Fibroblast of lung (primary cell): ENCODE data around the gene KRT4. TPM values are rescaled to one million over a fixed set of nuclear protein-coding genes. Genes with fewer than 3 reads are reported as not detected.

Experiments used
- DNase-seq, 2 donors: peaks; one replicate each; pipeline versions ENCODE4 v3.0.0 to v3.0.0-alpha.2; 2010; ENCODE audit warnings: low read depth in 2 of 2
- H2AFZ ChIP-seq: 2 replicates; pipeline ENCODE4 v1.5.1; 2012; ENCODE audit warnings: low read length, control low read depth, inconsistent platforms
- H3K27ac ChIP-seq: 2 replicates; pipeline ENCODE4 v1.5.1; 2011; ENCODE audit warnings: low read length, control low read depth; ENCODE audit not compliant: insufficient read depth
- H3K27me3 ChIP-seq: 2 replicates; pipeline ENCODE4 v1.5.1; 2011; ENCODE audit warnings: mild to moderate bottlenecking, low read length; ENCODE audit not compliant: control insufficient read depth, insufficient read depth
- H3K36me3 ChIP-seq: 2 replicates; pipeline ENCODE4 v1.5.1; 2011; ENCODE audit warnings: low read length; ENCODE audit not compliant: control insufficient read depth, insufficient read depth
- H3K4me1 ChIP-seq: 2 replicates; pipeline ENCODE4 v1.5.1; 2011; ENCODE audit warnings: low read length; ENCODE audit not compliant: control insufficient read depth, insufficient read depth; ENCODE audit errors: extremely low read depth
- H3K4me2 ChIP-seq: 2 replicates; pipeline ENCODE4 v1.5.1; 2011; ENCODE audit warnings: low read length, control low read depth; ENCODE audit not compliant: insufficient read depth; ENCODE audit errors: extremely low read depth
- H3K4me3 ChIP-seq, 4 experiments: fragments of 200-600 bp in 1 of 4; sonication (generic) in 1 of 4; replicated peaks in 1 of 4; 2 replicates each; pipeline ENCODE4 v1.5.1; 2011 to 2016; ENCODE audit warnings: low read length in 4 of 4, low read depth in 3 of 4, mild to moderate bottlenecking in 3 of 4, control low read depth in 2 of 4, inconsistent platforms in 1 of 4, mixed read lengths in 1 of 4; ENCODE audit not compliant: insufficient read depth in 1 of 4; ENCODE audit errors: control extremely low read depth in 1 of 4
- H3K79me2 ChIP-seq: 2 replicates; pipeline ENCODE4 v1.5.1; 2012; ENCODE audit warnings: mild to moderate bottlenecking, low read length, inconsistent platforms; ENCODE audit not compliant: control insufficient read depth, insufficient read depth
- H3K9ac ChIP-seq: 2 replicates; pipeline ENCODE4 v1.5.1; 2011; ENCODE audit warnings: mild to moderate bottlenecking, low read length, control low read depth; ENCODE audit not compliant: insufficient read depth
- H3K9me3 ChIP-seq: 2 replicates; pipeline ENCODE4 v1.5.1; 2012; ENCODE audit warnings: low read depth, low read length; ENCODE audit not compliant: control insufficient read depth, insufficient read depth
- H4K20me1 ChIP-seq: 2 replicates; pipeline ENCODE4 v1.5.1; 2011; ENCODE audit warnings: low read length; ENCODE audit not compliant: control insufficient read depth, insufficient read depth; ENCODE audit errors: extremely low read depth
- CTCF ChIP-seq, 2 donors: IDR thresholded peaks in 1 of 2; conservative IDR thresholded peaks in 1 of 2; 1 replicate in 1 of 2; 2 replicates in 1 of 2; pipeline ENCODE4 v1.5.1; 2011 to 2012; ENCODE audit warnings: low read length in 2 of 2, control low read depth in 1 of 2, inconsistent platforms in 1 of 2, low read depth in 1 of 2, mild to moderate bottlenecking in 1 of 2
- EZH2 ChIP-seq: IDR thresholded peaks from 2 replicates; pipeline ENCODE4 v1.5.1; 2012; ENCODE audit warnings: low read length, control low read depth, mild to moderate bottlenecking; ENCODE audit errors: missing control alignments
- polyA plus RNA-seq, 2 donors: library from polyadenylated mRNA; depleted of rRNA in 1 of 2; stranded (reverse) in 1 of 2; unstranded in 1 of 2; fragments of >200 nt; gene quantifications; 2 replicates each; pipeline ENCODE4 v1.2.1, GENCODE V29; 2011 to 2012; ENCODE audit warnings: missing spikeins in 1 of 2
- total RNA-seq: library from RNA; depleted of rRNA; stranded (reverse); fragments of >200 nt; gene quantifications from 2 replicates; pipeline ENCODE4 v1.2.1, GENCODE V29; 2014

The KRT4 gene
- total and polyA plus RNA-seq, 2 donors (not counting 1 experiment from before 2014, with no cell fraction given), result under 0.01 to 0.23 TPM

GRCh38 chr12:52809166-52809565, 4.8 kb downstream of the KRT4 start:
- peaks cover 4% of the 10 kb centered on the region for H3K27me3 ChIP-seq

GRCh38 chr12:52808573-52809160, 5.2 kb downstream of the KRT4 start:
- no peaks in the 10 kb centered on the region for H3K36me3 ChIP-seq
- no peak overlapping the region for H2AFZ ChIP-seq
- H3K4me2 ChIP-seq, result no peak overlapping the region
- no peak overlapping the region for H3K9ac ChIP-seq
- no peak for DNase-seq
- H4K20me1 ChIP-seq, result no peaks in the 10 kb centered on the region
- no peak for TF ChIP-seq EZH2
- no peak for TF ChIP-seq CTCF (conservative IDR thresholded peaks at IDR 0.05 in 1 of 2, IDR thresholded peaks at IDR 0.05 in 1 of 2; ENCODE audit: low read depth in 1 of 2, low read length in 2 of 2)
- H3K9me3 ChIP-seq, result no peaks in the 10 kb centered on the region
- no peaks in the 10 kb centered on the region for H3K79me2 ChIP-seq
- no peak overlapping the region for H3K4me3 ChIP-seq
- no peak overlapping the region for H3K27ac ChIP-seq
- H3K27me3 ChIP-seq, result peaks cover 4% of the 10 kb centered on the region
- no peaks in the 10 kb centered on the region for H3K4me1 ChIP-seq

More at GRCh38 chr12:52809166-52809565, 4.8 kb downstream of the KRT4 start:
- no peak for DNase-seq
- Histone ChIP-seq H3K4me2 (no peak overlapping the region), H3K36me3 (no peaks in the 10 kb centered on the region), H3K79me2 (no peaks in the 10 kb centered on the region), H3K9ac (no peak overlapping the region), H2AFZ (no peak overlapping the region), H3K4me1 (no peaks in the 10 kb centered on the region), H4K20me1 (no peaks in the 10 kb centered on the region), H3K4me3 (no peak overlapping the region), H3K9me3 (no peaks in the 10 kb centered on the region), H3K27ac (no peak overlapping the region)
- TF ChIP-seq EZH2 (no peak), CTCF (conservative IDR thresholded peaks at IDR 0.05 in 1 of 2, IDR thresholded peaks at IDR 0.05 in 1 of 2; ENCODE audit: low read depth in 1 of 2, low read length in 2 of 2) (no peak)

- no peak overlapping the region for H2AFZ ChIP-seq
Measured at GRCh38 chr12:52807544-52808470, 6.1 kb downstream of the KRT4 start.

More at GRCh38 chr12:52807544-52808470, 6.1 kb downstream of the KRT4 start:
- no peak overlapping the region for H3K27ac ChIP-seq
- no peak overlapping the region for H3K9ac ChIP-seq
- H3K36me3 ChIP-seq, result no peaks in the 10 kb centered on the region
- peaks cover 4% of the 10 kb centered on the region for H3K27me3 ChIP-seq
- no peaks in the 10 kb centered on the region for H3K79me2 ChIP-seq
- H4K20me1 ChIP-seq, result no peaks in the 10 kb centered on the region
- no peak for TF ChIP-seq EZH2
- no peak for TF ChIP-seq CTCF (conservative IDR thresholded peaks at IDR 0.05 in 1 of 2, IDR thresholded peaks at IDR 0.05 in 1 of 2; ENCODE audit: low read depth in 1 of 2, low read length in 2 of 2)
- H3K4me3 ChIP-seq, result no peak overlapping the region
- no peaks in the 10 kb centered on the region for H3K9me3 ChIP-seq
- no peaks in the 10 kb centered on the region for H3K4me1 ChIP-seq
- H3K4me2 ChIP-seq, result no peak overlapping the region
- no peak for DNase-seq
